BE2C (cell line): ENCODE data around the gene TRAFD1.

Source experiments
- DNase-seq: peaks from one replicate; pipeline ENCODE4 v3.0.0-alpha.2; 2020
- H3K27me3 ChIP-seq: fragments of 250-450 bp; sonication (Bioruptor Pico); 2 replicates; pipeline ENCODE4 v1.5.1; 2020; ENCODE audit warnings: mild to moderate bottlenecking
- H3K36me3 ChIP-seq: fragments of 250-450 bp; sonication (Bioruptor Pico); 2 replicates; pipeline ENCODE4 v1.5.1; 2020; ENCODE audit warnings: mild to moderate bottlenecking
- H3K4me1 ChIP-seq: fragments of 250-450 bp; sonication (Bioruptor Pico); 2 replicates; pipeline ENCODE4 v1.5.1; 2020
- H3K4me3 ChIP-seq: 2 replicates; pipeline ENCODE4 v1.5.1; 2011; ENCODE audit warnings: low read depth, low read length
- H3K9me3 ChIP-seq: fragments of 250-450 bp; sonication (Bioruptor Pico); 2 replicates; pipeline ENCODE4 v1.5.1; 2020
- CTCF ChIP-seq: IDR thresholded peaks from 2 replicates; pipeline ENCODE4 v1.5.1; 2012; ENCODE audit warnings: mild to moderate bottlenecking, low read depth, low read length

The TRAFD1 gene

DNA sequence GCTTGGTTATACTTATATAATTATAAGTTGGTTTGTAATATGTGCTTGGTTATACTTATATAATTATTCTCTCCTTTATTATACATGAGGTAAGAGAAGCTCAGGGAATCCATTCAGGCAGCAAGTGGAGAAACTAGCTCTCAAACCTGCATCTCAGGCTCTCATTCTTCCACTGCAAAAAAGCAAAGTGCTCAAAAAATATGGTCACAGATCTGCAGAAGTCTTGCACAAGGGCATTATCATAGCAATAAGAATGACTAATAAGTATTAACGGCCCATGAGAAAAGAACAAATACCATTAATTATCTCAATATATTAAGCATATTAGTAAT, 476 bp upstream of the TRAFD1 start:
- peak overlapping the region; percentile 17; the same call in 1 of the 2 replicates for H3K4me3 ChIP-seq
- no peaks in the 10 kb centered on the region for H3K36me3 ChIP-seq
- no peaks in the 10 kb centered on the region; the same call in 1 of the 2 replicates for H3K4me1 ChIP-seq
- no peak for DNase-seq
- H3K9me3 ChIP-seq = no peaks in the 10 kb centered on the region
- H3K27me3 ChIP-seq = no peaks in the 10 kb centered on the region
- TF ChIP-seq CTCF = no peak

DNA sequence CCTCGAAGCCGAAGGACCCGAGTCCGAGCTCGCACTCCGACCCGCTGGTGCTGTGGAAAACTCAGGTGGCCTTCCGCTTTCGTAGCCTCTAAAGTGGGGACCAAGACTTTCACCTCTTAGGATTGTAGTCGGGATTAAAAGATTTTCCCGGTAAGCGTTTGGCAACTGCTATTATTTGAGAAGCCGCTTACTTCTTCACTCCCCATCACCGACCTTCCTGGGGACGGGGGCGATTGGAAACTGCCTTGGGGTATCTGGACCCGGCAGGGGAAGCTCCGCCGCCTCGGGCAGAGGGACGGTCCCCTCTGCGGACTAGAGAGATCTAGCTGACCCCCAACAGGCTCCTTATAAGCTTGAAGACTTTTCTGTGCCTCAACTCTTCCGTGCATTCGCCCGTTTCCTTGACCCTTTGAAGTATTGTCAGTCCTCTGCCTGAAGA, 659 bp downstream of the TRAFD1 start:
- H3K9me3 ChIP-seq = no peaks in the 10 kb centered on the region
- no peak for DNase-seq
- H3K27me3 ChIP-seq = no peaks in the 10 kb centered on the region
- H3K36me3 ChIP-seq = no peaks in the 10 kb centered on the region; the same call in 1 of the 2 replicates
- peak overlapping the region; percentile 86 for H3K4me3 ChIP-seq
- H3K4me1 ChIP-seq = no peaks in the 10 kb centered on the region; the same call in 1 of the 2 replicates
- TF ChIP-seq CTCF = no peak

DNA sequence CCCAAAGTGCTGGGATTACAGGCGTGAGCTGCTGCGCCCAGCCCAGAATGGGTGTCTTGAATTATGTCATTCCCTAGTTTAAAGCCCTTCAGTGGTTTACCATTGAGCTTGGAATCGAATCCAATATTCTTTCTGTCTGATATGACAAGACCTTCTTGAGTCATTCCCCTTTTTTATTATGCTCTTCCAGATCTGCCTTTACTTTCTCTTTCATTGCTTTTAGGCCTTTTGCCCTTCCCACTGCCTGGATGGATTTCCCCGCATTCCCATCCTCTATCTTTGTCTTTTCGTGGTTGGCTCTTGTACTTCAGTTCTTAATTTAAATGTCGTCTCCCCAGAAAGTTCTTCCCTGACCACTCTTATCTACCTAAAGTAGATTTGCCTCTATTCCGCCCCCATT, 1.6 kb downstream of the TRAFD1 start:
- Histone ChIP-seq H3K4me3 (no peak overlapping the region), H3K27me3 (no peaks in the 10 kb centered on the region), H3K36me3 (no peaks in the 10 kb centered on the region; the same call in 1 of the 2 replicates), H3K4me1 (no peaks in the 10 kb centered on the region; the same call in 1 of the 2 replicates), H3K9me3 (no peaks in the 10 kb centered on the region)
- no peak for TF ChIP-seq CTCF
- no peak for DNase-seq

DNA sequence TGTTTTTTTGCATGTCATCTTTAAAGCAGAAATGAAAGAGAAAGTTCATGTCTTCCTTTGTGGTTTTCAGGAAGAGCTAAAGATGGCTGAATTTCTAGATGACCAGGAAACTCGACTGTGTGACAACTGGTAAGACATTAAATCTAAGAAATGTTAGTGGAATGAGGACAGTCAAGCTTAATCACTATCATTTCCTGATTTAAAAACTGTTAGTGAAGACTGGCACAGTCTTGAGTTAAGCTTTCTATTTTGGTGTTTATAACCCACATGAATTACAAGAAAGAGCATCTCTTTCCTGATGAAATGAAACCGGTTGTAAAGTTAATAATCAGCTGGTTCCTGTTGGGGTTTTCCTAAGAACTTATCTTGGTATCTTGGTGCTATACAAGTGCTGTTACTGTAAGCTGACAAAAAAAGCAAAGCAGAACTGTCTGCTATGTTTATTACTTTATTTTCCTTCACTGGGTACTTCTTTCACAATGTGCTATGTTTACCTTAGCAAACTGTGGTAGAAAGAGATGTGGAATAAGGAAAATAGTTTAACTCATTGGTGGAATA, 5.2 kb downstream of the TRAFD1 start:
- no peak overlapping the region for H3K4me3 ChIP-seq
- no peak for TF ChIP-seq CTCF
- H3K4me1 ChIP-seq = no peaks in the 10 kb centered on the region
- no peaks in the 10 kb centered on the region for H3K9me3 ChIP-seq
- H3K27me3 ChIP-seq = no peaks in the 10 kb centered on the region
- peaks cover 11% of the 10 kb centered on the region for H3K36me3 ChIP-seq
- no peak for DNase-seq

DNA sequence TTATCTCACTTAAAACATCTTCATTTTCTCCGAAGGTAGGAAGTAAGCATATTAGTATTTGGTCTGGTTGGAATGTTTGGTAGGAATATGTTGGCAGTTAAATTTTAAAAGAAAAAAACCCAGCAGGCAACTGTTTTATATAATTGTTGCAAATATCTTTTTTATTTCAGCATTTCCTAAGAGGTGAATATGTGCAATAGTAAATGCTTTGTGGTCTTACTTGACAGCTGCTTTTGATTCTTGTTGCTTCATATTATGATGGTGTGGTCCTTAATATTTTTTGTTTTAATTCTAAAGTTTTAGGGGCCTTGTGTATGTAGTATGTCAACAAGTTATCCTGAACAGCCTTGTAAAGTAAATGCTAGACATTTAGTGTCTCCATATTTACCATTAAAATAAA, 6.3 kb downstream of the TRAFD1 start:
- no peak for TF ChIP-seq CTCF
- no peak for DNase-seq
- H3K4me3 ChIP-seq = no peak overlapping the region
- no peaks in the 10 kb centered on the region for H3K9me3 ChIP-seq
- H3K36me3 ChIP-seq = peaks cover 15% of the 10 kb centered on the region
- no peaks in the 10 kb centered on the region for H3K27me3 ChIP-seq
- no peaks in the 10 kb centered on the region for H3K4me1 ChIP-seq

- no peaks in the 10 kb centered on the region for H3K9me3 ChIP-seq
- H3K4me3 ChIP-seq = no peak overlapping the region
- no peak for DNase-seq
- peaks cover 23% of the 10 kb centered on the region for H3K36me3 ChIP-seq
- H3K27me3 ChIP-seq = no peaks in the 10 kb centered on the region
- no peak for TF ChIP-seq CTCF
- no peaks in the 10 kb centered on the region for H3K4me1 ChIP-seq
These were observed 8.1 kb downstream of the TRAFD1 start for GRCh38 chr12:112133418-112133817.
